Measurements from ENCODE around the gene SOAT1. TPM values are rescaled to one million over a fixed set of nuclear protein-coding genes. Genes with fewer than 3 reads are reported as not detected.

The SOAT1 gene
- total and polyA plus RNA-seq, 2 of the 8 experiments (the other 6 are each of a cell fraction or from before 2014, with no cell fraction given) = 2.7 to 4.7 TPM

GRCh38 chr1:179302070-179302469 lies 8.5 kb downstream of the SOAT1 start (continued):
- no peak for TF ChIP-seq CHD7 (IDR thresholded peaks at IDR 0.05; ENCODE audit: insufficient replicate concordance, low read length)
- no peak for TF ChIP-seq HDAC6 (IDR thresholded peaks at IDR 0.05; ENCODE audit: low read depth, low read length)
- TF ChIP-seq ZNF274 (IDR thresholded peaks at IDR 0.05; ENCODE audit: borderline replicate concordance, extremely low read depth, low read length) = no peak
- no peak for TF ChIP-seq YY1 (IDR thresholded peaks at IDR 0.05; ENCODE audit: low read depth, low read length)
- no peak for TF ChIP-seq SP4 (IDR thresholded peaks at IDR 0.05; ENCODE audit: low read length)
- TF ChIP-seq TBP (IDR thresholded peaks at IDR 0.05; ENCODE audit: low read depth, low read length) = no peak
- no peak for TF ChIP-seq NRF1 (IDR thresholded peaks at IDR 0.05; ENCODE audit: low read depth, low read length)
- no peak for TF ChIP-seq SIN3A (conservative IDR thresholded peaks at IDR 0.05 in 1 of 2, IDR thresholded peaks at IDR 0.05 in 1 of 2; ENCODE audit: low read depth in 1 of 2, low read length in 2 of 2)
